A549 (cell line): ENCODE results near the gene PTPRN2. TPM values are rescaled to one million over a fixed set of nuclear protein-coding genes. Genes with fewer than 3 reads are reported as not detected.

Source experiments
- ATAC-seq, 2 experiments: fragments of 200-7000 bp in 1 of 2; fragments of >200 bp in 1 of 2; cut with Nextera tagmentation in 1 of 2; cut with Tn5 transposase in 1 of 2; 3 replicates each; pipeline versions ENCODE4 v1.8.0 to v1.9.1; 2018 to 2020; ENCODE audit warnings: mild to moderate bottlenecking in 1 of 2, moderate library complexity in 1 of 2
- CTCF ChIA-PET: fragments of 300-600 bp; sonication (Branson Sonifier 250); formaldehyde crosslinking; extraction: SDS; loops from one replicate; lab custom pipeline; 2021; ENCODE audit warnings: antibody characterized with exemption, inconsistent platforms; lab: Yijun Ruan, JAX
- POLR2A ChIA-PET: fragments of 350-600 bp; formaldehyde crosslinking; extraction: SDS; loops from one replicate; lab custom pipeline; 2021; ENCODE audit warnings: antibody characterized with exemption, inconsistent platforms; lab: Yijun Ruan, JAX
- DNase-seq, 2 experiments: peaks; one replicate each; pipeline versions ENCODE4 v3.0.0 to v3.0.0-alpha.2; 2011 to 2016; ENCODE audit warnings: low read depth in 1 of 2, low spot score in 1 of 2
- FAIRE-seq: peaks from 2 replicates; lab custom pipeline; 2011; peaks lifted over from hg19 to GRCh38; lab: Jason Lieb, UNC
- H3K27ac ChIP-seq, 2 experiments: fragments of >200 bp; sonication (Bioruptor Twin); formaldehyde crosslinking; 3 replicates each; pipeline ENCODE4 v1.5.1; 2016 to 2017
- H3K4me1 ChIP-seq: fragments of >200 bp; sonication (Bioruptor Twin); formaldehyde crosslinking; 3 replicates; pipeline ENCODE4 v1.6.1; 2016
- H3K4me2 ChIP-seq: fragments of >200 bp; sonication (Bioruptor Twin); formaldehyde crosslinking; 3 replicates; pipeline ENCODE4 v1.6.1; 2016
- H3K4me3 ChIP-seq: fragments of >200 bp; sonication (Bioruptor Twin); formaldehyde crosslinking; 3 replicates; pipeline ENCODE4 v1.5.1; 2016
- H3K9me3 ChIP-seq: fragments of >200 bp; sonication (Bioruptor Twin); formaldehyde crosslinking; 3 replicates; pipeline ENCODE4 v1.6.1; 2016
- BCL3 ChIP-seq: fragments of >200 bp; sonication (Bioruptor Twin); formaldehyde crosslinking; IDR thresholded peaks from 3 replicates; pipeline ENCODE4 v1.6.1; 2016
- CBX2 ChIP-seq: fragments of 200-600 bp; sonication (generic); IDR thresholded peaks from 2 replicates; pipeline ENCODE4 v1.6.1; 2016; ENCODE audit warnings: low read depth, mild to moderate bottlenecking, borderline replicate concordance
- CHD2 ChIP-seq: fragments of 150-350 bp; IDR thresholded peaks from 2 replicates; pipeline ENCODE4 v1.6.1; 2014; ENCODE audit warnings: low read length; ENCODE audit not compliant: partially characterized antibody
- EHF ChIP-seq: fragments of 250-450 bp; sonication (Bioruptor Pico); IDR thresholded peaks from 2 replicates; pipeline ENCODE4 v1.5.0; 2020; ENCODE audit warnings: mild to moderate bottlenecking
- FOXS1 ChIP-seq: fragments of 250-450 bp; sonication (Bioruptor Pico); IDR thresholded peaks from 2 replicates; pipeline ENCODE4 v1.5.0; 2020; ENCODE audit warnings: mild to moderate bottlenecking, moderate library complexity
- HDAC2 ChIP-seq: fragments of 200-600 bp; sonication (generic); IDR thresholded peaks from 2 replicates; pipeline ENCODE4 v1.6.1; 2016
- HES2 ChIP-seq: fragments of >200 bp; sonication (Bioruptor Twin); formaldehyde crosslinking; IDR thresholded peaks from 2 replicates; pipeline ENCODE4 v1.6.1; 2016
- HEYL ChIP-seq: fragments of 250-450 bp; sonication (Bioruptor Pico); IDR thresholded peaks from 2 replicates; pipeline ENCODE4 v1.8.0; 2021; ENCODE audit warnings: mild to moderate bottlenecking, moderate library complexity
- HMGXB4 ChIP-seq: fragments of 250-450 bp; sonication (Bioruptor Pico); IDR thresholded peaks from 2 replicates; pipeline ENCODE4 v1.5.0; 2021; ENCODE audit warnings: mild to moderate bottlenecking, moderate library complexity, borderline replicate concordance
- HOXA7 ChIP-seq: fragments of 250-450 bp; sonication (Bioruptor Pico); IDR thresholded peaks from 2 replicates; pipeline ENCODE4 v1.5.0; 2020; ENCODE audit warnings: mild to moderate bottlenecking, moderate library complexity
- HOXB5 ChIP-seq: fragments of 250-450 bp; sonication (Bioruptor Pico); IDR thresholded peaks from 2 replicates; pipeline ENCODE4 v1.5.0; 2020; ENCODE audit warnings: mild to moderate bottlenecking, moderate library complexity
- JUN ChIP-seq, 2 experiments: fragments of >200 bp; sonication (Bioruptor Twin); formaldehyde crosslinking; IDR thresholded peaks; 2 replicates in 1 of 2; 3 replicates in 1 of 2; pipeline ENCODE4 v1.6.1; 2016 to 2017
- JUNB ChIP-seq: fragments of >200 bp; sonication (Bioruptor Twin); formaldehyde crosslinking; IDR thresholded peaks from 2 replicates; pipeline ENCODE4 v1.6.1; 2016
- KDM5A ChIP-seq: fragments of 200-600 bp; sonication (generic); IDR thresholded peaks from 2 replicates; pipeline ENCODE4 v1.6.1; 2016; ENCODE audit warnings: antibody characterized with exemption, mild to moderate bottlenecking
- NFE2L2 ChIP-seq: fragments of 150-350 bp; conservative IDR thresholded peaks from 2 replicates; pipeline ENCODE4 v1.6.1; 2014; ENCODE audit warnings: low read length
- PHF8 ChIP-seq: fragments of 200-600 bp; sonication (generic); IDR thresholded peaks from 2 replicates; pipeline ENCODE4 v1.6.1; 2016; ENCODE audit warnings: low read depth, mild to moderate bottlenecking, antibody characterized with exemption, moderate library complexity, borderline replicate concordance
- SREBF2 ChIP-seq: fragments of 450-650 bp; IDR thresholded peaks from 2 replicates; pipeline ENCODE4 v1.6.1; 2014; ENCODE audit warnings: mild to moderate bottlenecking, moderate library complexity
- ZNF302 ChIP-seq: fragments of 250-450 bp; sonication (Bioruptor Pico); IDR thresholded peaks from 2 replicates; pipeline ENCODE4 v1.9.0; 2021; ENCODE audit warnings: inconsistent platforms, mild to moderate bottlenecking, moderate library complexity
- WGBS: methylation state at CpG from one replicate; pipeline ENCODE4 v1.1.6; 2017; ENCODE audit errors: missing lambda C conversion rate; 5-methylcytosine and 5-hydroxymethylcytosine counted together
- polyA plus RNA-seq, 4 experiments: library from polyadenylated mRNA; depleted of rRNA in 3 of 4; stranded (reverse); fragments of >200 nt; fragmentation: RNase III in 1 of 4; extraction: RNeasy Plus Mini Kit Qiagen cat#74134 plus additional on column Dnase treatment in 1 of 4; gene quantifications; 2 replicates in 3 of 4; 3 replicates in 1 of 4; pipeline ENCODE4 v1.2.3, GENCODE V29; 2011 to 2017
- TF ChIP-seq, protein P1 (sequence below): IDR thresholded peaks from 2 replicates; pipeline ENCODE4 v1.6.1; 2012
- TF ChIP-seq, protein P2 (sequence below): fragments of 250-450 bp; sonication (Bioruptor Pico); IDR thresholded peaks from 2 replicates; pipeline ENCODE4 v1.5.0; 2020; ENCODE audit warnings: low read depth, mild to moderate bottlenecking, moderate library complexity
- TF ChIP-seq, protein P3 (sequence below): IDR thresholded peaks from 2 replicates; pipeline ENCODE4 v1.6.1; 2012

Gene PTPRN2
- polyA plus RNA-seq, 2 of the 4 experiments (the other 2 are of a cell fraction), result 0.41 to 1.2 TPM

GRCh38 chr7:158542651-158543566 lies 44.7 kb downstream of the PTPRN2 start:
- WGBS, result 63% methylated on average over 18 of the region's 19 CpGs
- no peak for ATAC-seq
- ChIA-PET POLR2A (no interaction called here), CTCF (interaction anchor here (1.5 to 1.6 kb wide), 2 partner anchors 19 to 49 kb away, joined by 3 read pairs; no protein-coding TSS in a partner anchor)
- no peak overlapping the region for H3K4me3 ChIP-seq
- no peak for DNase-seq
- no peak overlapping the region for H3K4me2 ChIP-seq
- H3K9me3 ChIP-seq, result no peaks in the 10 kb centered on the region
- H3K4me1 ChIP-seq, result no peaks in the 10 kb centered on the region
- no peak overlapping the region for H3K27ac ChIP-seq
- no peak for TF ChIP-seq HDAC2
- no peak for TF ChIP-seq JUNB
- TF ChIP-seq KDM5A, result no peak
- TF ChIP-seq, protein P1, sequence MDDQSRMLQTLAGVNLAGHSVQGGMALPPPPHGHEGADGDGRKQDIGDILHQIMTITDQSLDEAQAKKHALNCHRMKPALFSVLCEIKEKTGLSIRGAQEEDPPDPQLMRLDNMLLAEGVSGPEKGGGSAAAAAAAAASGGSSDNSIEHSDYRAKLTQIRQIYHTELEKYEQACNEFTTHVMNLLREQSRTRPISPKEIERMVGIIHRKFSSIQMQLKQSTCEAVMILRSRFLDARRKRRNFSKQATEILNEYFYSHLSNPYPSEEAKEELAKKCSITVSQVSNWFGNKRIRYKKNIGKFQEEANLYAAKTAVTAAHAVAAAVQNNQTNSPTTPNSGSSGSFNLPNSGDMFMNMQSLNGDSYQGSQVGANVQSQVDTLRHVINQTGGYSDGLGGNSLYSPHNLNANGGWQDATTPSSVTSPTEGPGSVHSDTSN, result no peak
- TF ChIP-seq CBX2, result no peak
- no peak for TF ChIP-seq HES2
- no peak for TF ChIP-seq EHF
- TF ChIP-seq FOXS1, result no peak
- TF ChIP-seq ZNF302, result no peak
- no peak for TF ChIP-seq BCL3
- TF ChIP-seq PHF8, result no peak
- FAIRE-seq, result no peak

- CTCF ChIA-PET, result interaction anchor here (1.0 to 1.6 kb wide), 3 partner anchors 11 to 155 kb away, joined by 3 read pairs; no protein-coding TSS in a partner anchor
- ATAC-seq, result no peak
These were observed 46.1 kb downstream of the PTPRN2 start for GRCh38 chr7:158541346-158542010.

More at GRCh38 chr7:158541346-158542010, 46.1 kb downstream of the PTPRN2 start:
- Histone ChIP-seq H3K4me1 (no peaks in the 10 kb centered on the region), H3K4me2 (no peak overlapping the region), H3K9me3 (no peaks in the 10 kb centered on the region), H3K4me3 (no peak overlapping the region), H3K27ac (no peak overlapping the region)
- POLR2A ChIA-PET, result no interaction called here
- TF ChIP-seq BCL3, result no peak
- TF ChIP-seq, protein P2, sequence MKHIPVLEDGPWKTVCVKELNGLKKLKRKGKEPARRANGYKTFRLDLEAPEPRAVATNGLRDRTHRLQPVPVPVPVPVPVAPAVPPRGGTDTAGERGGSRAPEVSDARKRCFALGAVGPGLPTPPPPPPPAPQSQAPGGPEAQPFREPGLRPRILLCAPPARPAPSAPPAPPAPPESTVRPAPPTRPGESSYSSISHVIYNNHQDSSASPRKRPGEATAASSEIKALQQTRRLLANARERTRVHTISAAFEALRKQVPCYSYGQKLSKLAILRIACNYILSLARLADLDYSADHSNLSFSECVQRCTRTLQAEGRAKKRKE (CRISPR knock-in tag), result no peak
- TF ChIP-seq CHD2, result no peak
- TF ChIP-seq NFE2L2, result no peak
- TF ChIP-seq HOXA7 (CRISPR knock-in tag), result no peak
- no peak for TF ChIP-seq SREBF2
- no peak for TF ChIP-seq HDAC2
- no peak for TF ChIP-seq ZNF302
- no peak for TF ChIP-seq HEYL (CRISPR knock-in tag)
- TF ChIP-seq, protein P3, sequence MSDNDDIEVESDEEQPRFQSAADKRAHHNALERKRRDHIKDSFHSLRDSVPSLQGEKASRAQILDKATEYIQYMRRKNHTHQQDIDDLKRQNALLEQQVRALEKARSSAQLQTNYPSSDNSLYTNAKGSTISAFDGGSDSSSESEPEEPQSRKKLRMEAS, result no peak
- no peak for TF ChIP-seq HMGXB4
- no peak for TF ChIP-seq HOXB5 (CRISPR knock-in tag)
- TF ChIP-seq JUN (IDR thresholded peaks at IDR 0.05), result no peak
- DNase-seq (no peak), FAIRE-seq (no peak)
- WGBS, result 53% methylated on average over 13 of the region's 13 CpGs
